Stimulated activated naive CD8-positive, alpha-beta T cell treated with anti-CD3 and anti-CD28 coated beads, Interleukin-15, Interleukin-2, amounts not matched to agents 100 ng/mL and 50 ng/mL, for 24 hours (primary cell): ENCODE measurements around the gene TOMM70.
"Not testable (repeated sequence)": the region's sequence is repeated elsewhere in the genome, so short reads cannot be mapped to it uniquely, and the experiment has no call there.

Experiments used
- H3K27ac Mint-ChIP-seq: one replicate; pipeline ENCODE4 v1.8.0; 2021; ENCODE audit warnings: mild to moderate bottlenecking, mixed read lengths
- H3K27me3 Mint-ChIP-seq: one replicate; pipeline ENCODE4 v1.8.0; 2021; ENCODE audit warnings: mixed read lengths
- H3K36me3 Mint-ChIP-seq: one replicate; pipeline ENCODE4 v1.8.0; 2021; ENCODE audit warnings: low read depth, mixed read lengths
- H3K4me1 Mint-ChIP-seq: one replicate; pipeline ENCODE4 v1.8.0; 2021; ENCODE audit warnings: low read depth, mixed read lengths
- H3K4me3 Mint-ChIP-seq: one replicate; pipeline ENCODE4 v1.8.0; 2021; ENCODE audit warnings: mild to moderate bottlenecking, mixed read lengths
- H3K9me3 Mint-ChIP-seq: one replicate; pipeline ENCODE4 v1.8.0; 2021; ENCODE audit warnings: mixed read lengths

TOMM70 gene

GRCh38 chr3:100333051-100333450 is 67.8 kb downstream of the TOMM70 start:
- Mint-ChIP-seq H3K36me3 (peaks cover 6% of the 10 kb centered on the region), H3K27ac (no peak overlapping the region), H3K27me3 (no peaks in the 10 kb centered on the region), H3K4me1 (peaks cover 25% of the 10 kb centered on the region), H3K4me3 (no peak overlapping the region), H3K9me3 (no peaks in the 10 kb centered on the region)

- no peak overlapping the region for H3K27ac Mint-ChIP-seq
- no peak overlapping the region for H3K4me3 Mint-ChIP-seq
Measured at GRCh38 chr3:100331660-100332059, 69.2 kb downstream of the TOMM70 start.

GRCh38 chr3:100330651-100331050 is 70.2 kb downstream of the TOMM70 start:
- peaks cover 19% of the 10 kb centered on the region for H3K36me3 Mint-ChIP-seq
- H3K4me1 Mint-ChIP-seq: peaks cover 18% of the 10 kb centered on the region
- H3K27me3 Mint-ChIP-seq: no peaks in the 10 kb centered on the region
- H3K9me3 Mint-ChIP-seq: peaks cover 6% of the 10 kb centered on the region
- no peak overlapping the region for H3K27ac Mint-ChIP-seq
- H3K4me3 Mint-ChIP-seq: no peak overlapping the region

More at GRCh38 chr3:100331660-100332059, 69.2 kb downstream of the TOMM70 start:
- Mint-ChIP-seq H3K4me1 (peaks cover 25% of the 10 kb centered on the region), H3K36me3 (peaks cover 15% of the 10 kb centered on the region), H3K27me3 (no peaks in the 10 kb centered on the region), H3K9me3 (peaks cover 5% of the 10 kb centered on the region)

DNA sequence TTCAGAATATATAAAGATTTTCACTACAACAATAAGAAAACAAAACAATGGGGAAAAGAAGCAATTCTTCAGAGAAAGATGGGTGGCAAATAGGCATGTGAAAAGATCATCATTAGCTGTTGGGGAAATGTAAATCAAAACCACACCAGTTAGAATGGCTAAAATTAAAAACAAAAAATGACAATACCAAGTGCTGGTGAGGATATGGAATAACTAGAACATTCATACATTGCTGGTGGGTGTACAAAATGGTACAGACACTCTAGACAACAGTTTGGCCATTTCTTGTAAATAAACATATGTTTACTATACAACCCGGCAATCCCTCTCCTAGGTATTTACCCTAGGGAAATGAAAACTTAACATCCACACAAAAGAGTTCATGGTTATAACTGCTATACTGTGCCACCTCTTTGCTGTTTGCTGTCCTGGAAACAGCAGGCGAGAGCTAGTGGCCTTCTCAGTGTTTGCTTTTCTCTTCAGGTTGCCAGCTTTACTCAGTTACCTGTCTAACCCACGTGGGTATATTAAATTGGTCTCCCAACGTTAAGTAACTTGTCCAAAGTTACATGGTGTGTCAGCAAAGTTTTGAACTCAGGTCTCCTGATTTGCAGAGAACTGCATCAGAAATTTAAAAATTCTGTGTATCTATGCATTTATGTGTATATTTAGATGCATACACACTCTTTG is 70.9 kb downstream of the TOMM70 start:
- peaks cover 11% of the 10 kb centered on the region for H3K4me1 Mint-ChIP-seq
- no peaks in the 10 kb centered on the region for H3K27me3 Mint-ChIP-seq
- H3K36me3 Mint-ChIP-seq: peaks cover 15% of the 10 kb centered on the region
- H3K27ac Mint-ChIP-seq: no peak overlapping the region
- no peak overlapping the region for H3K4me3 Mint-ChIP-seq
- peaks cover 6% of the 10 kb centered on the region for H3K9me3 Mint-ChIP-seq

DNA sequence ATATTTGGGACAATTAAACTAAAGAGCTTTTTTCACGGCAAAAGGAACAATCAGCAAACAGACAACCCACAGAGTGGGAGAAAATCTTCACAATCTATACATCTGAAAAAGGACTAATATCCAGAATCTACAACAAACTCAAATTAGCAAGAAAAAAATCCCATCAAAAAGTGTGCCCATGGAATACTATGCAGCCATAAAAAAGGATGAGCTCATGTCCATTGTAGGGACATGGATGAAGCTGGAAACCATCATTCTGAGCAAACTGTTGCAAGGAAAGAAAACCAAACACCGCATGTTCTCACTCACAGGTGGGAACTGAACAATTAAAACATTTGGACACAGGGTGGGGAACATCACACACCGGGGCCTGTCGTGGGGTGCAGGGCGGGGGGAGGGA is 73.5 kb downstream of the TOMM70 start:
- H3K36me3 Mint-ChIP-seq: peaks cover 15% of the 10 kb centered on the region
- not testable (repeated sequence) for H3K9me3 Mint-ChIP-seq, H3K4me1 Mint-ChIP-seq, H3K27me3 Mint-ChIP-seq, H3K4me3 Mint-ChIP-seq, H3K27ac Mint-ChIP-seq

GRCh38 chr3:100325827-100326226 is 75.1 kb downstream of the TOMM70 start:
- Mint-ChIP-seq H3K36me3 (peaks cover 15% of the 10 kb centered on the region), H3K4me3 (no peak overlapping the region), H3K27ac (no peak overlapping the region), H3K4me1 (no peaks in the 10 kb centered on the region), H3K27me3 (no peaks in the 10 kb centered on the region), H3K9me3 (peaks cover 6% of the 10 kb centered on the region)

GRCh38 chr3:100324044-100324443 is 76.8 kb downstream of the TOMM70 start:
- no peak overlapping the region for H3K27ac Mint-ChIP-seq
- H3K36me3 Mint-ChIP-seq: peaks cover 22% of the 10 kb centered on the region
- no peak overlapping the region for H3K4me3 Mint-ChIP-seq
- no peaks in the 10 kb centered on the region for H3K27me3 Mint-ChIP-seq
- H3K9me3 Mint-ChIP-seq: peaks cover 6% of the 10 kb centered on the region
- H3K4me1 Mint-ChIP-seq: no peaks in the 10 kb centered on the region

DNA sequence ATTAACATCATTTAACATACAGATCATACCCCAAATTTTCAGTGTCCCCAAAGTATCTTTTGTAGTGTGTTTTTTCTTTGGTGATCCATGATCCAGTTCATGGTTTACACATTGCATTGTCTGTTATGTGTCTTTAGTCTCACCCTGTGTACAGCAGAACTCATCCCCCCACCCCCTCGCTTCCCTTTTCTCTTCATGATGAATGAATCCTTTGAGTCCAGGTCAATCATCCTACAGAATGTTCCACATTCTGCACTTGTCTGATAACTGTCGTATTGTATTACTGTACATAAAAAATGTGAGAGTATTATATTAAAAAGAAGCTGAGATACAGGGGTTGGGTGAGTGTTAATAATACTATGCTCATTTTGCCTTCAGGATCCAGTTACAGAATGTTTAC is 80.9 kb downstream of the TOMM70 start:
- H3K9me3 Mint-ChIP-seq: no peaks in the 10 kb centered on the region
- no peak overlapping the region for H3K4me3 Mint-ChIP-seq
- peaks cover 9% of the 10 kb centered on the region for H3K36me3 Mint-ChIP-seq
- H3K4me1 Mint-ChIP-seq: peaks cover 17% of the 10 kb centered on the region
- H3K27ac Mint-ChIP-seq: no peak overlapping the region
- no peaks in the 10 kb centered on the region for H3K27me3 Mint-ChIP-seq

- no peak overlapping the region for H3K27ac Mint-ChIP-seq
- H3K4me1 Mint-ChIP-seq: peaks cover 17% of the 10 kb centered on the region
- H3K4me3 Mint-ChIP-seq: no peak overlapping the region
- H3K9me3 Mint-ChIP-seq: no peaks in the 10 kb centered on the region
- H3K36me3 Mint-ChIP-seq: peaks cover 13% of the 10 kb centered on the region
- H3K27me3 Mint-ChIP-seq: no peaks in the 10 kb centered on the region
Measured at GRCh38 chr3:100317912-100318311, 83.0 kb downstream of the TOMM70 start.

- Mint-ChIP-seq H3K36me3 (peaks cover 13% of the 10 kb centered on the region), H3K4me3 (no peak overlapping the region), H3K9me3 (no peaks in the 10 kb centered on the region), H3K4me1 (peaks cover 17% of the 10 kb centered on the region), H3K27ac (no peak overlapping the region), H3K27me3 (no peaks in the 10 kb centered on the region)
Measured at GRCh38 chr3:100316641-100317069, 84.2 kb downstream of the TOMM70 start.
